ENCODE results near the gene GIMAP8.

GRCh38 chr7:150405584-150406311 is 44.7 kb upstream of the GIMAP8 start:
- TF ChIP-seq POLR2A (IDR thresholded peaks at IDR 0.05; ENCODE audit: low read depth, low read length) = no peak
- no peak for TF ChIP-seq POLR2AphosphoS5 (IDR thresholded peaks at IDR 0.05; ENCODE audit: low read depth, low read length)
- TF ChIP-seq TAF1 (IDR thresholded peaks at IDR 0.05; ENCODE audit: borderline replicate concordance, low read depth, low read length) = no peak

Measured in GM12892 (cell line).